HG02884 (cell line): Measurements from ENCODE around the gene BOLA3.
"Not testable (repeated sequence)": the region's sequence is repeated elsewhere in the genome, so short reads cannot be mapped to it uniquely, and the experiment has no call there.

Experiments
- ATAC-seq: cut with Tn5 transposase; IDR thresholded peaks from one replicate; pipeline ENCODE4 v1.9.1; 2021; ENCODE audit warnings: mild to moderate bottlenecking, moderate library complexity; ENCODE audit not compliant: unreplicated experiment

The BOLA3 gene, protein sequence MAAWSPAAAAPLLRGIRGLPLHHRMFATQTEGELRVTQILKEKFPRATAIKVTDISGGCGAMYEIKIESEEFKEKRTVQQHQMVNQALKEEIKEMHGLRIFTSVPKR

DNA sequence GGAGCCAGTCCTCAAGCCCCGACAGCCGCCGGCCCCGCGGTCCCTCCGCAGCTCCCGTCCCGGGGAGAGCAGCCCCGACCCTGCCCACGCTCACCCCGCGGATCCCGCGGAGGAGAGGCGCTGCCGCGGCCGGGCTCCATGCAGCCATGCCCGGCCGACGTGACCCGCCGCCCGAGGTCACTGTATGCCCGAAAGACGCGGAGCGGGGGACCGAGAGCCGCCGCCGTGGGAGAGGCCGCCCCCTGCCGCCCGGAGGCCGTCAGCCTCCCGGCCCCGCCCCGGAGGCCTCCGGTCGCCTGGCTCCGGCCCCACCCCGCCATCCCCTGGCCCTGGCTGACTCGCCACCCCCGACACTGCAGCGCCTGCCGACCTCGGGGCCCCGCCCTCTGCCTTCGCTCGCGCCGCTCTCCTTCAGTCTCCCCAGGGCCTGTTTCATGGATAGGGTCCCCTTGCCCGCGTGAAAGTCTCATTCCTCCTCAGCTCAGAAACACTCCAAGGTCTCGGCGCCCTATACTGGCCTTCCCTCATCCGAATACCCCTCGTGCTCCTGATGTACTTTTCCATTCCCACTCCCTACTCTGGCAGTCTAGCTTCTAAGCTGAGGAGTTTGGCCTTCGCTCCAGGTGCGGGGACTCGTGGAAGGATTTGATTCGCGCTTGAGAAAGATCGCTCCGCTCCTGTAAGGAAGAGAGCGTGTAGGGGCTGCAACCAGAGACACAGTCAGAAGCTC is at the start of gene BOLA3:
Gene BOLA3 (minus strand): TSS at position 186 of the 730 bp plus-strand sequence. CDS start 38 bp downstream, at position 148.
- peak; percentile 80 for ATAC-seq

DNA sequence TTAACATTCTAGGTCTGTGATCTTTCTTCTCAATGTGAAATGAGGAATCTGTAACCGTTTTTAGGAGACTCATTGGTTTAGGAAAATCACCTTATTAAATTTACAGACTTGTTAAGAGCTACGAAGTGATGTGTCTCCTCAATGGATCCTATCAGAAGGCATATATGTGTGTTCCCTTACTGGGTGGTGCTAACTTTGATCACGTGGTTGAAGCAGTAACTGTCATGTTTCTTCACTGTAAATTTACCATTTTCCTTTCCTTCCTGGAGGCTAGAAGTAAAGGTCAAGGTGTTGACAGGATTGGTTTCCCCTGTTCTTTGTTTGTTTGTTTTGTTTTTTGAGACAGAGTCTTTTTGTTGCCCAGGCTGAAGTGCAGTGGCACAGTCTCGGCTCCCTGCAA is 49.3 kb upstream of the BOLA3 start:
- ATAC-seq, result no peak

DNA sequence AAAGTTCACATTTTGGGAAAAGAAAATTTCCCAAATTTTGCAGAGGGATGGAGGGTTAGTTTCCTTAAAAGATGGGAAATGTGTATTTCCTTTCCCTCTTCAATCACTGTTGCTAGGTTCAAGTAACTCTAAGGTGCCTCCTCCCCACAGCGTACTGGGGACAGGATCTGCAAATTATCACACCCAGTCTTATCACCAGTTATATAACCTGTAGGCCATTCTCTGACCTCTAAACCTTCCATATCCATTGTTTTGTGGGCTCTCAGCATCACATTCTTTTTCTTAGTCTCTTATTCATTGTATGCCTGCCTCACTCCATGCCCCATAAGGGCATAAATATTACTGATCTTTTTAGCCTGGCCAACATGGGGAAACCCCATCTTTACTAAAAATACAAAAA is 47.1 kb upstream of the BOLA3 start:
- no peak for ATAC-seq

DNA sequence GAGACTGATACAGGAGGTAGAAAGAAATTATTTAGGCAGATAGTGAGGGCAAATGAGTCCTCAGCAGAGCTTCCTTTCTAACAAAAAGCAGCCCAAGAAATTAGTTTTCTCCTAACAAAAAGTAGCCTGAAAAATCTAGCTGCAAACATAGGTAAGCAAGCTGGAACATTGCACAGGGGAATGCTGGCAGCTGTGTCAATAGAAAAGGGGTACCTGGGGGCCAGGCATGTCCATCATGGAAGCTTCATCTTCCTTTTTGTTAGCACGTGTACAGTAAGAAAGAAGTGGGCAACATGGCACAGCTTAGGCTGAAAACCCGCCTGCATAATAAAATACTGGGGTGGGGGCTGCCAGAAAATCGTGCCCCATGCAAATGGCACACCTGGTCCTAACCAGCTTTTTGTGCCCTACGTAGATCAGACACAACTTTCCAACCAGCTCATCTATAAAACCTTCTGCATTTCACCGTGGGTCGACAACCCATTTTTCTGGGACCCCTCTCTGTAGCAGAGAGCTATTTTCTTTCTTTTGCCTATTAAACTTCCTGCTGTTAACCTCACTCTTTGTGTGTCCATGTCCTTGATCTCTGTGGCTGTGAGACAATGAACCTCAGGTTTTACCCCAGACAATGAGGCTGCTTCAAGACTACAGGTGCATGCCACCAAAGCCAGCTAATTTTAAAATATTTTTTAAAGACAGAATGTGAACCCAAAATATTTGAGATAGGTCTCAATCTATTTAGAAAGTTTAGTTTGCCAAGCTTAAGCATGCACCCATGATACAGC is 44.1 kb upstream of the BOLA3 start:
- ATAC-seq, result no peak

DNA sequence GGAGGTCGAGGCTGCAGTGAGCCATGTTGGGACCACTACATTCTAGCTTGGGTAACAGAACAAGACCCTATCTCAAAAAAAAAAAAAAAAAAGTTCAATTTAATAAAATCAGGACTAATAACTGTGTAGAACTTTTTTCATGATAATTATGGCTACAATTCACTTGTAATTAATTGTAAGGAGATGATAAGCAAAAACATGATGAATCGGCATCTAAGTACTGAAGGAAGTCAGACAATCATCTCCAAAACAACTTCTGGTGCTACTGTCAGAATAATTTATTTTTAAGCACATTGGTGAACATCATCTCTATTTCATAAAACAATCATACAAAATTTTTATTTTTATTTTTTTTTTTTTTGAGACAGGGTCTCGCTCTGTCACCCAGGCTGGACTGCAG is 41.0 kb upstream of the BOLA3 start:
- no peak for ATAC-seq

DNA sequence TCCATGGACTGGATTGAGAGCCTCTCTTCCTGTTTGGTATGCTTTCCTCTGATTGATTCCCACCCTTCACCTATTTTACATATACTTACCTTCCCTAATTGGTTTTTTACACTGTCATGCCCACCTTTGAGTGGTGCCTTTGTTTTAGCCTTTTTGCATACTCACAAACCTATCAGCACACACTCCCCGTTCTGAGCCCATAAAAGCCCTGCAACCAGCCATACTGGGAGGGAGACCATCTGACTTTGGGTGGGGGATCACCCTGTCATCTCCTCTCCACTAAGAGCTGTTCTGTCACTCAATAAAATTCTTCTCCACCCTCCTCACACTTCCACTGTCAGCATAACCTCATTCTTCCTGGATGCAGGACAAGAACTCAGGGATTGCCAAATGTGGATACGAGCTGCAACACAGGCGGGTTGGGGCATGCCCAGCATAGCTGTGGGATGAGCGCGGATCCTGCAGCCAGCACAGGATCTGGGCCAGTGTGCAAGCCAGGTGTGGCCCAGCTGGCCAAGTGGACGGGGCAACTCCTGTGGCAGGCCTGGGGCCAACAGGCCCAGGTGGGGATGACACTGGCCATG is 40.4 kb upstream of the BOLA3 start:
- no peak for ATAC-seq

DNA sequence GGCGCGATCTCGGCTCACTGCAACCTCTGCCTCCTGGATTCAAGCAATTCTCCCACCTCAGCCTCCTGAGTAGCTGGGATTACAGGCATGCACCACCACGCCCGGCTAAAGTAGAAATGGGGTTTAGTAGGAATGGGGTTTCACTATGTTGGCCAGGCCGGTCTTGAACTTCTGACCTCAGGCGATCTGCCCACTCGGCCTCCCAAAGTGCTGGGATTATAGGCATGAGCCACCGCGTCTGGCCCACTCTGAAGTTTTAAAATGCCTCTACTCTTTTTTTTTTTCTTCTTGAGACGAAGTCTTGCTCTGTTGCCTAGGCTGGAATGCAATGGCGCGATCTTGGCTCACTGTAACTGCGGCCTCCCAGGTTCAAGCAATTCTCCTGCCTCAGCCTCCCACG is 39.0 kb upstream of the BOLA3 start:
- ATAC-seq, result not testable (repeated sequence)

DNA sequence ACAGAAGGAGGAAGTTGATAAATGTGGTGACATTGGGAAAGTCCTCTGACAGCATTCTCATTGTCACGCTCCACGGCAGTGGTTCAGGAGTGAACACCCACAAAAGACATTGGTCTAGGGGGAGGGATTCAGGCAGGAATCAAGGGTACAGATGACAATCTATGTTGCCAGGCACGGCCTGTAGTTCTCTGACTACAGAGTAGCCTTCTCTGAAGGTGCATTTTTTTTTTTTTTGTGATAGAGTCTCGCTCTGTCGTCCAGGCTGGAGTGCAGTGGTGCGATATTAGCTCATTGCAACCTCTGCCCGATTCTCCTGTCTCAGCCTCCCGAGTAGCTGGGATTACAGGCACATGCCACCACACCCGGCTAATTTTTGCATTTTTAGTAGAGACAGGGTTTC is 38.3 kb upstream of the BOLA3 start:
- peak; percentile 60 for ATAC-seq

DNA sequence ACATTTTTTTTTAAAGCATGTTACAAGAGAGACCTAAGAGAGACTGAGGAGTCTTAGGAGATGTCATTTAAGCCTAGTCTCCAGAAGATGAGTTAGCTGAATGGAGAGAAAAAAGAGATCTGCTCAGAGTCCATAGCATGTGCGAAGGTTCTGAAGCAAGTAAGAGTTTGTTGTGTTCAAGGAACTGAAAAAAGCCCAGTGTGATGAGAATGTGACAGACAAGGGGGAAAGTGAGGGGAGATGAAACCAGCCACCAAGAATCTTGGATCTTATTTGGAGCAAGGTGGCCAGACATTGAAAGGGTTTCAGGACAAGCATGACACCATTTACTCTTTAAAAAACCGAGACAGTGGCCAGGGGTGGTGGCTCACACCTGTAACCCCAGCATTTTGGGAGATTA is 36.2 kb upstream of the BOLA3 start:
- ATAC-seq, result no peak

DNA sequence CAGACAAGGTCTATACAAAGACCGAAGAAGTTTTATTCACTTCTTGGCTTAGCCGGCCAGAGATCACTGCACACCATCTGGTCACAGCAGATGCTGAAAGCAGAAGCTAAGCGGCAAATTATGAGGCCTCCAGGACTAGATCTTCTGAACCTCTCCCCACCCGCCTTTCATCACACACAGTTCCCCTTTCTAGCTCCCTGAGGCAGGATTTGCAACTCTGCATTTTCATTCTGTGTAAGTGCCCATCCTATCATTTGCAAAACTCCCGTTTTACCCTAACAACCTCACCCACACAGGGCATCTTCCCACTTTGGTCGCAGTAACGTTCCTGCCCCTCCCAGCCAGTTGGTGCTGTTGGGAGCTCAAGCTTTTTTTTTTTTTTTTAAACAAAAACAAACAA is 34.0 kb upstream of the BOLA3 start:
- ATAC-seq, result no peak

DNA sequence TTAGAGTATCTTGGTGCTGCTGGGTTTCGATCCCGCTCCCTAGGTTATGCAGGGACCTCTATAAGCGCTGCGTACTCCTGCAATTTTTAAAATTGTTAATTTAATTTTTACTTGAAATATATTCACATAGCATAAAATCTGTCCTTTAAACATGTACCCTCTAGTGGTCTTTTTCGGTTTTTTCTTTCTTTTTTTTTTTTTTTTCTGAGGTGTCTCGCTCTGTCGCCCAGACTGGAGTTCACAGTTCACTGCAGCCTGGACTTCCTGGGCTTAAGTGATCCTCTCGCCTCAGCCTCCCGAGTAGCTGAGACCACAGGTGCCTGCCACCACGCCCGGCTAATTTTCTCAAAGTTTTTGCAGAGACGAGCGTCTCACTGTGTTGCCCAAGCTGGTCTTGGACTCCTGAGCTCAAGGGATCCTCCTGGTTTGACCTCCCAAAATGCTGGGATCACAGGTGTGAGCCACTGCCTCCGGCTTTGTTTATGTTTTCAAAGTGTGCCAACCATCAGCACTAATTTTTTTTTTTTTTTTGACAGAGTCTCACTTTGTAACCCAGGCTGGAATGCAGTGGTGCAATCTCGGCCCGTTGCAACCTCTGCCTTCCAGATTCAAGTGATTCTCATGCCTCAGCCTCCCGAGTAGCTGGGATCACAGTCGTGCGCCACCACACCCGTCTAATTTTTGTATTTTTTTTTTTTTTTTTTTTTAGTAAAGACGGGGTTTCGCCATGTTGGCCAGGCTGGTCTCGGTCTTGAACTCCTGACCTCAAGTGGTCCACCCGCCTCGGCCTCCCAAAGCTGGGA is 31.6 kb upstream of the BOLA3 start:
- peak; percentile 12 for ATAC-seq

DNA sequence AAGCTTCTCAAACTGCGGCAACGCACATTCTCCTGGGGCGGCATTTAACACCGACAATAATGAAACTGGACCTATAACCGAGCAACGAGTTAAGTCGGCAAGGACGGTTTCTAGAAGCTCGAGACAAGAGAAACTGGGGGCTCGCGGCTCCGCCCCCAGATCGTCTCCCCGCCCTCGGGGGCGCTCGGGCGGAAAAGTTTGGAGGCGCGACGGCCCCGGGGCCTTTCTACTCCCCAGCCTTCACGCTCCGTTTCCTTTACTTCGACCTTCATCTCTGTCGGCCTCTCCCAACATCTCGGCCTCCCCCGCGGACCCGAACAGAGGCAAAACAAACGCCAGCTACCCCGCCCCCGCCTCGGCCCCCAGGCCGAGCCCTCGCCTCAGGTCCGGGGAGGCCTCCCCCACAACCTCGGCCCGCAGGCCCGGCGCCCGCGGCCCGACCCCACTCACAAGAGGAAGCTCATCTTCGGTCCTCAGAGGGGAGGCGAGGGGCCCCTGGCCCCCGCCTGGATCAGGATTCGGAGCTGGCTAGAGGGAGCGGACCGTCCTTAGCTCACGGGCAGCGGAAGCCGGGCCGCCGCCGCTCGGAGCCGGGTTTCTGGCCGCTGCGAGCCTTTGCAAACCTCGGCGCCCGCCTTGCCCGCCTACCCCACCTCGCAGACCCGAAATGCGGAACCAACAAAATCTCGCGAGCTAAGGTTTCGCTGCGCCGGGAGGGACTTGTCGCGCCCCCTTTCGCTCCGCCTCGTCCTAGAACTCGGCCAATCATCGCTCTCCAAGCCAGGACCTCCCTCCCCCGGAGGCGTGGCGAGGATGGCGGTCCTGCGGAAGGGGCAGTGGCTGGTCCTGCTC is 30.7 kb upstream of the BOLA3 start, which contains the start of gene MOB1A:
Gene MOB1A (minus strand): TSS at position 669 of the 852 bp plus-strand sequence. CDS start 205 bp downstream, at position 464.
- peak; percentile 86 for ATAC-seq

DNA sequence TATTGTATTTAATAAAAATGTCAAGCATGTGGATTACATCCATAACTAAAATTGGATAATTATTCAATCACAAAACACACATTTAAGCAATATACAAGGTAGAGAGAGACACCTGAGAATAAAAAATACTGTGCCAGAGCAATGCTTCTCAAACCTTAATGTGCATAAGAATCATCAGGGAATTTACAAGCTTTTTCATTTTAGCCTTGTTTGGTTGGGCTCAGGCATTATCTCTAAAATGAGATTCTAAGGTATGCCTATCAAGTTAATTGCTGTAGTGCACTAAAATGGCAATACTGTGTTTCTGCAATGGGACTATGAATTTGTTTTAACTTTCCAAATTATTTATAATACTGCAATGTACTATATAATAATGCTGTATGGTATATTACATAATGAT is 30.0 kb upstream of the BOLA3 start:
- ATAC-seq, result no peak

DNA sequence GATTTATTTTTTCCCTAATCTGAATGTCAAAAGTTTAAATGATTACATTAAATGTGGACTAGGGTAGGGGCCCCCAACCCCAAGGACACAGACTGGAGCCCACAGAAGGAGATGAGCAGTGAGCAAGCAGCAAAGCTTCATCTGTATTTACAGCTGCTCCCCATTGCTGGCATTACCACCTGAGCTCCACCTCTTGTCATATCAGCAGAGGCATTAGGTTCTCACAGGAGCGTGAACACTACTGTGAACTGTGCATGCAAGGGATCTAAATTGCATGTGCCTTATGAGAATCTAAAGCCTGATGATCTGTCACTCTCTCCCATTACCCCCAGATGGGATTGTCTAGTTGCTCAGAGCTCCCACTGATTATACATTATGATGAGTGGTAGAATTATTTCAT is 27.2 kb upstream of the BOLA3 start:
- no peak for ATAC-seq

DNA sequence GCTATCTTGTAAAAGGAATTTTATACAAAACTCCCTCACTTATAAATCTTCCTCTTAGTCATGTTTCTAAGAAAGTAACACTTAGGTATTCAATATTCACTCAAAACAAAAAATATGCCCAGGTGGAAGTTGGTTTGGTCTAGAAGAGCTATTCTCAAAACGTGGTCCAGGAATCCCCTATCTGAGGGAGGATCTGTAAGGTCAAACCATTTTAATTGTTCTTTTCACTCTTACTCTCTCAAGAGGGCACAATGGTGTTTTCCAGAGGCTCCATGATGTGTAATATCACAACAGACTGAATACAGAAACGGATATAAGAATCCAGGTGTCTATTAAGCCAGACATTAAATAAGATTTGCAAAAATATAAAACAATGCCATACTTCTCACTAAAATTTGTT is 21.0 kb upstream of the BOLA3 start:
- ATAC-seq, result peak; percentile 60

DNA sequence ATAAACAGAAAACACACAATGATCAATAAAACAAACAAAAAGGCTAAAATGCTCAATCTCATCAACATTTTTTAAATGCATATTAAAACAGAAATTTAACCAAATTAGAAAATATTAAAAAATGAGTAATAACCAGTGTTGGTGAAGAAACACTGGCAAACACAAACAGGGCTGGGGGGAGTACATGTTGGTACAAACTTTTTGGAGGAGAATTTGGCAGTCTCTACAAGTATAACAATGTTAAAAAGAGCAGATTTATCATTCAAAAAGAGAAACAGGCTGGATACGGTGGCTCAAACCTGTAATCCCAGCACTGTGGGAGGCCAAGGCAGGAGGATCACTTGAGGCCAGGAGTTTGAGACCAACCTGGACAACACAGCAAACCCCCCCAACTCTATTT is 17.0 kb upstream of the BOLA3 start:
- ATAC-seq, result no peak

DNA sequence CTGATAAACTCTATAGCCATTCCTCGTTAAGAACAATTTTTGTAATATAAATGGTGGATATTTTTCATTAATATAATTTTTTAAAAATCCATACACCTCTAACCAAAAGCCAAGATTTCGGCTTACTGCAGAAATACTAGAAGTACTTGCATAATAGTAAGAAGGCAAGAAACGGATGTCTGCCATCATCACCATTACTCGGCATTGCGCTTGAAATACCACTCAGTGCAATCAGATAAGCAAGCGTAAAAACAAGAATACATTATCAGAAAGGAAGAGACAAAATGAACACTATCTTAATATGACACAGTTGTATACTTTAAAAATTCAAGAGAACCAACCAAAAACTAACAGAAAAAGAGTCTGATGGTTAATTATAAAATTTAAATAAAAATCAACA is 15.2 kb upstream of the BOLA3 start:
- no peak for ATAC-seq

DNA sequence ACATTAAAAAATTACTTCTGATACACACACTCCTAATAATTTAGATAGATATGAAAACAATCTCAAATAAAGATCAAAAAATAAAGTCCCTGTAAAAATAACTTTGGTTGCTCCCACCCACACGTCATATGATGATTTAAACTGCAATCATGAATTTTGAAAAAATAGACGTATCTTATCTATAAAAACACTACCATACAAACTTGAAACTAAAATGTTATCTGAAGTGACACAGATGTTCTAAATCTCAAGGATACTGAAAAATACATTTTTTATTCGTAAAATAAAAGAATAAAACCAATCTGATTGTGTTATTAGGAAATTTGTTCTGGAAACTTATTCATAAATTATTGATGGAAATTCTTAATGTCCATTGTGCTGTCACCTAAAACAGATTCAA is 8.1 kb upstream of the BOLA3 start:
- ATAC-seq, result no peak

DNA sequence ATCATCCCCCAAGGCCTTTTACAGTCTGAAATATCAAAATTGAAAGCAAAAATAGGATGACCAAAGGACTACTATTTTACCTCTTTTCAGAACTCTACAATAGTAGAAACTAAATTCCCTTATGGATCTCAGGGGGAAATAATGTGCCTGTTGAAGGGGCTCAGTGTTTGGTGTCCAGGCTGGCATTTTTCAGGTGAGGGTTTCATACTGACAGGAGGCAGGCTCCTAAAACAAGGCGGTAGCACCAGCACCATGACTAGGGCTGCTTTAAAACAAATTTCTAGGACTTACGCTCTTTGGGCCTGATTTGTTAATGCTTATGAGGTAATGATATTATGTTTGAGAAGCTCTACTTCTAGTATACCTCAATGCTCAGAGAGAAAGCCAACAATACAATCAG is 5.2 kb upstream of the BOLA3 start:
- ATAC-seq, result no peak
